Stimulated activated CD8-positive, alpha-beta memory T cell treated with anti-CD3 and anti-CD28 coated beads, Interleukin-7, amount 100 ng/mL, for 24 hours (primary cell): ENCODE results near the gene TRIM25.
A peak's percentile ranks its signal among the peaks of the same experiment; 100 is the strongest.

ENCODE experiments used
- DNase-seq: peaks from one replicate; pipeline ENCODE4 v3.0.0-alpha.2; 2020; ENCODE audit warnings: low read depth

TRIM25 gene

GRCh38 chr17:56894859-56895455 is 18.9 kb downstream of the TRIM25 start:
- DNase-seq: no peak

- no peak for DNase-seq
Observed at GRCh38 chr17:56893503-56893902, 20.3 kb downstream of the TRIM25 start.

- no peak for DNase-seq
Observed at GRCh38 chr17:56892333-56892732, 21.5 kb downstream of the TRIM25 start.

- peak; percentile 26 for DNase-seq
Observed at GRCh38 chr17:56891751-56892150, 22.1 kb downstream of the TRIM25 start.

GRCh38 chr17:56890906-56891674 is 22.8 kb downstream of the TRIM25 start:
- DNase-seq: no peak

GRCh38 chr17:56890390-56890789 is 23.5 kb downstream of the TRIM25 start:
- DNase-seq: no peak

- no peak for DNase-seq
Observed at GRCh38 chr17:56887552-56888467, 26.0 kb downstream of the TRIM25 start.

- no peak for DNase-seq
Observed at GRCh38 chr17:56887105-56887504, 26.7 kb downstream of the TRIM25 start.

- no peak for DNase-seq
Observed at GRCh38 chr17:56886288-56886731, 27.5 kb downstream of the TRIM25 start.

- DNase-seq: no peak
Observed at GRCh38 chr17:56885312-56885657, 28.6 kb downstream of the TRIM25 start.

- DNase-seq: no peak
Observed at GRCh38 chr17:56884483-56885311, 29.2 kb downstream of the TRIM25 start.

- DNase-seq: no peak
Observed at GRCh38 chr17:56883616-56884015, 30.2 kb downstream of the TRIM25 start.

- no peak for DNase-seq
Observed at GRCh38 chr17:56881685-56882295, 32.1 kb downstream of the TRIM25 start.

- DNase-seq: no peak
Observed at GRCh38 chr17:56880571-56880970, 33.3 kb downstream of the TRIM25 start.

GRCh38 chr17:56880133-56880532 is 33.7 kb downstream of the TRIM25 start:
- DNase-seq: no peak

- no peak for DNase-seq
Observed at GRCh38 chr17:56879280-56879679, 34.6 kb downstream of the TRIM25 start.

GRCh38 chr17:56876766-56877179 is 37.1 kb downstream of the TRIM25 start:
- DNase-seq: no peak

GRCh38 chr17:56870081-56870651 is 43.7 kb downstream of the TRIM25 start:
- no peak for DNase-seq

GRCh38 chr17:56868716-56869115 is 45.1 kb downstream of the TRIM25 start:
- no peak for DNase-seq

- DNase-seq: no peak
Observed at GRCh38 chr17:56867948-56868376, 45.9 kb downstream of the TRIM25 start.

GRCh38 chr17:56866496-56866895 is 47.4 kb downstream of the TRIM25 start:
- no peak for DNase-seq
